OCI-LY7 (cell line): ENCODE measurements around the gene PIK3R4. TPM values are rescaled to one million over a fixed set of nuclear protein-coding genes. Genes with fewer than 3 reads are reported as not detected.

ENCODE experiments used
- BruUV-seq: library from RNA; stranded (reverse); fragments of 400-500 nt; replicated peaks from 2 replicates; lab custom pipeline; 2021; lab: Mats Ljungman, UMichigan
- CTCF ChIA-PET: fragments of 300-600 bp; sonication (Branson Sonifier 250); formaldehyde crosslinking; loops from one replicate; lab custom pipeline; 2022; ENCODE audit warnings: antibody characterized with exemption; ENCODE audit not compliant: unreplicated experiment; lab: Charles Lee
- POLR2A ChIA-PET: fragments of 300-600 bp; sonication (Branson Sonifier 250); formaldehyde crosslinking; loops from one replicate; lab custom pipeline; 2022; ENCODE audit warnings: antibody characterized with exemption; lab: Charles Lee
- DNase-seq: peaks from one replicate; pipeline ENCODE4 v3.0.0-alpha.2; 2015; ENCODE audit warnings: low spot score
- H2AFZ ChIP-seq: fragments of 200-600 bp; sonication (generic), shearing (Covaris generic); 2 replicates; pipeline ENCODE4 v1.6.1; 2014; ENCODE audit warnings: mild to moderate bottlenecking, antibody characterized with exemption, low read length, moderate library complexity
- H3K27ac ChIP-seq: fragments of 200-600 bp; sonication (generic); 2 replicates; pipeline ENCODE4 v1.5.1; 2014; ENCODE audit warnings: mixed run types, low read depth, mild to moderate bottlenecking, moderate library complexity, low read length, inconsistent platforms; ENCODE audit not compliant: poor library complexity, severe bottlenecking
- H3K36me3 ChIP-seq: fragments of 200-600 bp; sonication (generic); 2 replicates; pipeline ENCODE4 v1.6.1; 2014; ENCODE audit warnings: mild to moderate bottlenecking, antibody characterized with exemption, low read length, moderate library complexity, mixed read lengths; ENCODE audit not compliant: insufficient read depth
- H3K4me1 ChIP-seq: fragments of 200-600 bp; sonication (generic); 2 replicates; pipeline ENCODE4 v1.5.1; 2014; ENCODE audit warnings: mild to moderate bottlenecking, low read length; ENCODE audit not compliant: insufficient read depth, poor library complexity, severe bottlenecking
- H3K4me2 ChIP-seq: fragments of 200-600 bp; sonication (generic); 2 replicates; pipeline ENCODE4 v1.6.1; 2014; ENCODE audit warnings: mild to moderate bottlenecking, low read length
- H3K4me3 ChIP-seq: fragments of 200-600 bp; sonication (generic); 2 replicates; pipeline ENCODE4 v1.5.1; 2014; ENCODE audit warnings: mild to moderate bottlenecking, low read depth, low read length; ENCODE audit not compliant: poor library complexity, severe bottlenecking
- H3K79me2 ChIP-seq: fragments of 200-600 bp; sonication (generic); 2 replicates; pipeline ENCODE4 v1.6.1; 2016; ENCODE audit warnings: low read depth, mild to moderate bottlenecking, low read length, moderate library complexity, mixed read lengths; ENCODE audit not compliant: insufficient read depth
- H3K9me2 ChIP-seq: fragments of 200-600 bp; sonication (generic); 2 replicates; pipeline ENCODE4 v1.6.1; 2016; ENCODE audit warnings: mild to moderate bottlenecking, low read length, mixed read lengths; ENCODE audit not compliant: insufficient read depth
- H3K9me3 ChIP-seq: fragments of 200-600 bp; sonication (generic); 2 replicates; pipeline ENCODE4 v1.6.1; 2014; ENCODE audit warnings: mild to moderate bottlenecking, mixed run types, low read length, mixed read lengths
- H4K20me1 ChIP-seq: fragments of 200-600 bp; sonication (generic); 2 replicates; pipeline ENCODE4 v1.6.1; 2014; ENCODE audit warnings: mild to moderate bottlenecking, antibody characterized with exemption, low read length, moderate library complexity, mixed read lengths; ENCODE audit not compliant: insufficient read depth
- CTCF ChIP-seq: fragments of 200-600 bp; sonication (generic); conservative IDR thresholded peaks from 2 replicates; pipeline ENCODE4 v1.5.1; 2014; ENCODE audit warnings: mild to moderate bottlenecking, antibody characterized with exemption, low read length, moderate library complexity, mixed read lengths
- EZH2phosphoT487 ChIP-seq: fragments of 200-600 bp; sonication (generic); IDR thresholded peaks from 2 replicates; pipeline ENCODE4 v1.6.1; 2018; ENCODE audit warnings: low read depth, borderline replicate concordance, mild to moderate bottlenecking, mixed run types, antibody characterized with exemption, low read length, moderate library complexity, mixed read lengths
- intact Hi-C: fragments of 100-400 bp; cut with micrococcal nuclease; formaldehyde crosslinking; loops from one replicate; pipeline ENCODE4 v1.10.0; 2022; ENCODE audit not compliant: unreplicated experiment
- total RNA-seq, 2 experiments: library from RNA; depleted of rRNA in 1 of 2; stranded (reverse); fragments of >200 nt in 1 of 2; shearing (Covaris generic) in 1 of 2; gene quantifications; 2 replicates each; pipeline ENCODE4 v1.2.3, GENCODE V29; 2014 to 2022

The PIK3R4 gene
- total RNA-seq, 2 experiments from 2014 or later, result 28.7 to 30.3 TPM

GRCh38 chr3:130636480-130637234 is 110.0 kb downstream of the PIK3R4 start:
- ChIA-PET POLR2A (interaction anchor here (0.6 kb wide), 1 partner anchor 167 kb away, joined by 3 read pairs; no protein-coding TSS in a partner anchor), CTCF (no interaction called here)
- H2AFZ ChIP-seq, result no peak overlapping the region
- no peaks in the 10 kb centered on the region for H3K9me3 ChIP-seq
- H3K4me2 ChIP-seq, result no peak overlapping the region
- H3K36me3 ChIP-seq, result no peaks in the 10 kb centered on the region
- no peak for DNase-seq
- no peaks in the 10 kb centered on the region for H3K79me2 ChIP-seq
- no TSS peak for BruUV-seq
- no peaks in the 10 kb centered on the region for H4K20me1 ChIP-seq
- no peaks in the 10 kb centered on the region for H3K4me1 ChIP-seq
- H3K9me2 ChIP-seq, result no peaks in the 10 kb centered on the region
- TF ChIP-seq EZH2phosphoT487, result no peak
- no peak for TF ChIP-seq CTCF
- H3K4me3 ChIP-seq, result no peak overlapping the region
- intact Hi-C loops, result no loop called here
- no peak overlapping the region for H3K27ac ChIP-seq

- DNase-seq, result no peak
- H2AFZ ChIP-seq, result no peak overlapping the region
- no peak overlapping the region for H3K4me3 ChIP-seq
- no peaks in the 10 kb centered on the region for H3K79me2 ChIP-seq
- ChIA-PET CTCF (no interaction called here), POLR2A (interaction anchor here (0.6 to 1.0 kb wide), 2 partner anchors 40 to 166 kb away, joined by 3 read pairs; no protein-coding TSS in a partner anchor)
- no peaks in the 10 kb centered on the region for H3K9me2 ChIP-seq
- H3K27ac ChIP-seq, result no peak overlapping the region
- H3K9me3 ChIP-seq, result no peaks in the 10 kb centered on the region
- no peak overlapping the region for H3K4me2 ChIP-seq
- no peaks in the 10 kb centered on the region for H3K4me1 ChIP-seq
- no peak for TF ChIP-seq CTCF
- no peak for TF ChIP-seq EZH2phosphoT487
- H4K20me1 ChIP-seq, result no peaks in the 10 kb centered on the region
- intact Hi-C loops, result no loop called here
- no peaks in the 10 kb centered on the region for H3K36me3 ChIP-seq
- BruUV-seq, result no TSS peak
Observed at GRCh38 chr3:130635978-130636377, 110.7 kb downstream of the PIK3R4 start.

GRCh38 chr3:130635285-130635684 is 111.3 kb downstream of the PIK3R4 start:
- TF ChIP-seq CTCF (no peak), EZH2phosphoT487 (no peak)
- Histone ChIP-seq H3K79me2 (no peaks in the 10 kb centered on the region), H3K4me1 (no peaks in the 10 kb centered on the region), H3K36me3 (no peaks in the 10 kb centered on the region), H2AFZ (no peak overlapping the region), H3K4me2 (no peak overlapping the region), H3K9me3 (no peaks in the 10 kb centered on the region), H3K4me3 (no peak overlapping the region), H3K9me2 (no peaks in the 10 kb centered on the region), H3K27ac (no peak overlapping the region), H4K20me1 (no peaks in the 10 kb centered on the region)
- CTCF ChIA-PET, result no interaction called here
- POLR2A ChIA-PET, result interaction anchor here (1.0 kb wide), 1 partner anchor 41 kb away, joined by 3 read pairs; no protein-coding TSS in a partner anchor
- DNase-seq, result no peak
- no TSS peak for BruUV-seq
- intact Hi-C loops, result no loop called here
